ENCODE data around the gene CTNNBIP1. TPM values are rescaled to one million over a fixed set of nuclear protein-coding genes. Genes with fewer than 3 reads are reported as not detected.

Gene CTNNBIP1
- total and polyA plus RNA-seq, 2 donors (not counting 3 experiments of a cell fraction or from before 2014, with no cell fraction given): 26.6 to 31.7 TPM

DNA sequence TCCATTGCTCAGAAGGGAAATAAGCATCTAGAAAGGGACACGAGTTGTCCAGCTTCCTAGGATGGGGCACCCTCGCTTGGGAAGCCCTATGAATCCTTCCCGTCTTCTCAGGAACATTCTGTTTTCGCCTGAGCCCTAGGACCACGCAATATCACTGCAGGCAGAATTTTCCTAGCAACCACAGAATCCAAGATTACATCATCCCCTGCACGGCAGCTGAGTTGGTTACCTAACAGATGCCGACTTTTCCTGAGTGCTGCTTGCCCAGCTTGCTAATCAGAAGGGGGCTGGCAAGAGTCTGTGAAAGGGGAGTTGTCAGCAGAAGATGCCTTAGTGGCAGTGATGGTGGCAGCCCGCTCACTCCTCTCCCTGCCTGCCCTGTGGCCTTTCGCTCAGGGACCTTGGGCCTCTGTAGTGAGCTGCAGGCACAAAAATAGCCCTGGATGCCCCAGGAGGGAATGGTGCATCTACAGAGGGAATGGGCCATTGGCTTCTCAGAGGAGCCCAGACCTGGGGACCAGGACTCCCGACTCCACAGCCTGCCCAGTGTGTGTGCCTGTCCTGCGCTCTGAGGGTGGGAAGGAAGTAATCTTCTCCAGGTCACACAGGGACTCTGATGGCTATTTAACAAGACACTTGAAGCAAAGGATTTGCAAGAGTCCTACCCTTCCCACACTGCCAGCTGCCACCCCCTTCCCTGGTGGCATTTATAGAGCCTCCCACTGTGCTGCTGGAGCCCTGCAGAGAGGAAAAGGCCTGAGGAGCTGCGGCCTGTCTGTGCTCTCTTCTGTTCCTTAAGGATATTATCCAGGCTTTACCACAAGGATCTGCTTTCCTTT is 57.4 kb downstream of the CTNNBIP1 start:
- Histone ChIP-seq H3K4me2 (ENCODE audit: insufficient read depth, low read length) (no peak overlapping the region), H3K79me2 (ENCODE audit: control insufficient read depth, insufficient read depth, low read length) (no peaks in the 10 kb centered on the region), H2AFZ (ENCODE audit: low read depth, low read length) (no peak overlapping the region), H4K20me1 (replicated peaks; ENCODE audit: control insufficient read depth, extremely low read depth, insufficient read depth, low read length) (no peaks in the 10 kb centered on the region), H3K9me3 (replicated peaks; ENCODE audit: control insufficient read depth, insufficient read depth, low read length) (no peaks in the 10 kb centered on the region), H3K4me3 (replicated peaks in 1 of 3; ENCODE audit: insufficient read depth in 1 of 3, low read depth in 1 of 3, low read length in 3 of 3) (no peak overlapping the region), H3K9ac (replicated peaks; ENCODE audit: extremely low read depth, insufficient read depth, low read length) (no peak overlapping the region), H3K27me3 (ENCODE audit: control insufficient read depth in 2 of 2, insufficient read depth in 2 of 2, low read length in 2 of 2) (no peaks in the 10 kb centered on the region), H3K4me1 (ENCODE audit: control insufficient read depth, extremely low read depth, insufficient read depth, low read length) (no peaks in the 10 kb centered on the region), H3K27ac (ENCODE audit: insufficient read depth, low read depth, low read length) (no peak overlapping the region), H3K9me1 (replicated peaks; ENCODE audit: control insufficient read depth, extremely low read depth, insufficient read depth, low read length) (no peaks in the 10 kb centered on the region), H3K36me3 (ENCODE audit: control insufficient read depth in 2 of 2, extremely low read depth in 1 of 2, insufficient read depth in 2 of 2, low read length in 2 of 2) (no peaks in the 10 kb centered on the region)
- ChIA-PET POLR2A (no interaction called here), CTCF (interaction anchor here (0.7 to 0.9 kb wide), 4 partner anchors 9 to 11 kb away, joined by 3 to 4 read pairs (median 4); no protein-coding TSS in a partner anchor)
- FAIRE-seq (no peak), DNase-seq (ENCODE audit: low read depth, low spot score) (no peak)
- TF ChIP-seq GATA2 (IDR thresholded peaks at IDR 0.05; ENCODE audit: insufficient read depth, insufficient read length, low read depth, low read length): no peak
- TF ChIP-seq POLR2AphosphoS5 (IDR thresholded peaks at IDR 0.05; ENCODE audit: insufficient read depth, low read depth, low read length): no peak
- TF ChIP-seq EZH2 (IDR thresholded peaks at IDR 0.05; ENCODE audit: borderline replicate concordance, low read depth, low read length, severe bottlenecking): no peak
- no peak for TF ChIP-seq FOS (IDR thresholded peaks at IDR 0.05; ENCODE audit: borderline replicate concordance, insufficient read depth, low read length)
- TF ChIP-seq, protein P1, sequence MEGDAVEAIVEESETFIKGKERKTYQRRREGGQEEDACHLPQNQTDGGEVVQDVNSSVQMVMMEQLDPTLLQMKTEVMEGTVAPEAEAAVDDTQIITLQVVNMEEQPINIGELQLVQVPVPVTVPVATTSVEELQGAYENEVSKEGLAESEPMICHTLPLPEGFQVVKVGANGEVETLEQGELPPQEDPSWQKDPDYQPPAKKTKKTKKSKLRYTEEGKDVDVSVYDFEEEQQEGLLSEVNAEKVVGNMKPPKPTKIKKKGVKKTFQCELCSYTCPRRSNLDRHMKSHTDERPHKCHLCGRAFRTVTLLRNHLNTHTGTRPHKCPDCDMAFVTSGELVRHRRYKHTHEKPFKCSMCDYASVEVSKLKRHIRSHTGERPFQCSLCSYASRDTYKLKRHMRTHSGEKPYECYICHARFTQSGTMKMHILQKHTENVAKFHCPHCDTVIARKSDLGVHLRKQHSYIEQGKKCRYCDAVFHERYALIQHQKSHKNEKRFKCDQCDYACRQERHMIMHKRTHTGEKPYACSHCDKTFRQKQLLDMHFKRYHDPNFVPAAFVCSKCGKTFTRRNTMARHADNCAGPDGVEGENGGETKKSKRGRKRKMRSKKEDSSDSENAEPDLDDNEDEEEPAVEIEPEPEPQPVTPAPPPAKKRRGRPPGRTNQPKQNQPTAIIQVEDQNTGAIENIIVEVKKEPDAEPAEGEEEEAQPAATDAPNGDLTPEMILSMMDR (IDR thresholded peaks at IDR 0.05; ENCODE audit: extremely low read depth in 1 of 2, insufficient read depth in 1 of 2, low read depth in 1 of 2, low read length in 2 of 2): no peak
- no peak for TF ChIP-seq MYC (IDR thresholded peaks at IDR 0.05; ENCODE audit: low read depth, low read length)
- no peak for TF ChIP-seq JUN (IDR thresholded peaks at IDR 0.05; ENCODE audit: borderline replicate concordance, insufficient read depth, insufficient read length, low read depth)
- TF ChIP-seq POLR2A (IDR thresholded peaks at IDR 0.05; ENCODE audit: low read depth, low read length): no peak
- TF ChIP-seq, protein P2, sequence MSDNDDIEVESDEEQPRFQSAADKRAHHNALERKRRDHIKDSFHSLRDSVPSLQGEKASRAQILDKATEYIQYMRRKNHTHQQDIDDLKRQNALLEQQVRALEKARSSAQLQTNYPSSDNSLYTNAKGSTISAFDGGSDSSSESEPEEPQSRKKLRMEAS (IDR thresholded peaks at IDR 0.05; ENCODE audit: insufficient read depth, insufficient read length): no peak
- BruUV-seq (replicated peaks): no TSS peak
- dilution Hi-C loops (cut with MboI; ENCODE audit: extremely low pct_ligation_motif_present, low sequenced_read_pairs): no loop called here
- intact Hi-C loops (cut with micrococcal nuclease): no loop called here
